SK-N-SH treated with all-trans-retinoic acid at 6 μM for 48 hours (cell line): ENCODE measurements around the gene CDH8.

Experiments
- ATAC-seq: fragments of 200-7000 bp; cut with Tn5 transposase; 3 replicates; pipeline ENCODE4 v1.9.1; 2020; ENCODE audit warnings: mild to moderate bottlenecking, moderate library complexity
- ARNTL ChIP-seq: fragments of 450-650 bp; formaldehyde crosslinking; IDR thresholded peaks from 2 replicates; pipeline ENCODE4 v1.5.0; 2020; ENCODE audit warnings: low read depth, mild to moderate bottlenecking, moderate library complexity, borderline replicate concordance
- BACH2 ChIP-seq: fragments of 250-450 bp; sonication (Bioruptor Pico); IDR thresholded peaks from 2 replicates; pipeline ENCODE4 v1.9.0; 2021; ENCODE audit warnings: mild to moderate bottlenecking, borderline replicate concordance
- CSDC2 ChIP-seq: fragments of 250-450 bp; sonication (Bioruptor Pico); IDR thresholded peaks from 2 replicates; pipeline ENCODE4 v1.5.0; 2020; ENCODE audit warnings: mild to moderate bottlenecking, moderate library complexity
- ESRRG ChIP-seq: fragments of 250-450 bp; sonication (Bioruptor Pico); IDR thresholded peaks from 2 replicates; pipeline ENCODE4 v1.6.1; 2021; ENCODE audit warnings: mild to moderate bottlenecking
- GLIS3 ChIP-seq: fragments of 250-450 bp; sonication (Bioruptor Pico); IDR thresholded peaks from 2 replicates; pipeline ENCODE4 v1.5.0; 2020; ENCODE audit warnings: mild to moderate bottlenecking, moderate library complexity
- ISL1 ChIP-seq: fragments of 250-450 bp; sonication (Bioruptor Pico); IDR thresholded peaks from 2 replicates; pipeline ENCODE4 v2.1.2; 2022; ENCODE audit warnings: mild to moderate bottlenecking, moderate library complexity
- OSR1 ChIP-seq: fragments of 250-450 bp; sonication (Bioruptor Pico); IDR thresholded peaks from 2 replicates; pipeline ENCODE4 v1.8.0; 2022; ENCODE audit warnings: moderate library complexity, mild to moderate bottlenecking, inconsistent platforms
- PPARA ChIP-seq: fragments of 250-450 bp; sonication (Bioruptor Pico); IDR thresholded peaks from 2 replicates; pipeline ENCODE4 v1.5.0; 2020; ENCODE audit warnings: mild to moderate bottlenecking, borderline replicate concordance
- RARB ChIP-seq: fragments of 250-450 bp; sonication (Bioruptor Pico); IDR thresholded peaks from 2 replicates; pipeline ENCODE4 v1.8.0; 2021; ENCODE audit warnings: mild to moderate bottlenecking, moderate library complexity
- SNAI2 ChIP-seq: fragments of 250-450 bp; sonication (Bioruptor Pico); IDR thresholded peaks from 2 replicates; pipeline ENCODE4 v1.5.0; 2020; ENCODE audit warnings: mild to moderate bottlenecking, moderate library complexity
- TCF4 ChIP-seq: fragments of 250-450 bp; sonication (Bioruptor Pico); IDR thresholded peaks from 2 replicates; pipeline ENCODE4 v1.8.0; 2021; ENCODE audit warnings: mild to moderate bottlenecking, moderate library complexity, borderline replicate concordance
- TOX ChIP-seq: fragments of 250-450 bp; sonication (Bioruptor Pico); IDR thresholded peaks from 2 replicates; pipeline ENCODE4 v1.8.0; 2021; ENCODE audit warnings: mild to moderate bottlenecking, moderate library complexity, borderline replicate concordance
- ZC3H10 ChIP-seq: fragments of 250-450 bp; sonication (Bioruptor Pico); IDR thresholded peaks from 2 replicates; pipeline ENCODE4 v1.5.1; 2021; ENCODE audit warnings: mild to moderate bottlenecking, moderate library complexity
- ZFP3 ChIP-seq: fragments of 250-450 bp; sonication (Bioruptor Pico); IDR thresholded peaks from 2 replicates; pipeline ENCODE4 v1.5.0; 2020; ENCODE audit warnings: mild to moderate bottlenecking, moderate library complexity
- ZNF565 ChIP-seq: fragments of 450-650 bp; formaldehyde crosslinking; conservative IDR thresholded peaks from 2 replicates; pipeline ENCODE4 v1.5.0; 2020; ENCODE audit warnings: low read depth, mild to moderate bottlenecking, moderate library complexity
- ZNF8 ChIP-seq: fragments of 450-650 bp; formaldehyde crosslinking; IDR thresholded peaks from 2 replicates; pipeline ENCODE4 v1.5.0; 2020; ENCODE audit warnings: mild to moderate bottlenecking, moderate library complexity
- TF ChIP-seq, protein P1 (sequence below): fragments of 250-450 bp; sonication (Bioruptor Pico); IDR thresholded peaks from 2 replicates; pipeline ENCODE4 v1.5.0; 2020; ENCODE audit warnings: mild to moderate bottlenecking, moderate library complexity
- TF ChIP-seq, protein P2 (sequence below): fragments of 250-450 bp; sonication (Bioruptor Pico); IDR thresholded peaks from 2 replicates; pipeline ENCODE4 v1.5.1; 2020; ENCODE audit warnings: low read depth, mild to moderate bottlenecking, moderate library complexity
- TF ChIP-seq, protein P3 (sequence below): fragments of 250-450 bp; sonication (Bioruptor Pico); IDR thresholded peaks from 2 replicates; pipeline ENCODE4 v1.5.1; 2021; ENCODE audit warnings: mild to moderate bottlenecking, moderate library complexity
- TF ChIP-seq, protein P4 (sequence below): fragments of 250-450 bp; sonication (Bioruptor Pico); IDR thresholded peaks from 2 replicates; pipeline ENCODE4 v1.8.0; 2020; ENCODE audit warnings: mild to moderate bottlenecking, moderate library complexity, borderline replicate concordance
- TF ChIP-seq, protein P5 (sequence below): fragments of 250-450 bp; sonication (Bioruptor Pico); IDR thresholded peaks from 2 replicates; pipeline ENCODE4 v1.8.0; 2021; ENCODE audit warnings: low read depth, mild to moderate bottlenecking, moderate library complexity, borderline replicate concordance

The CDH8 gene

DNA sequence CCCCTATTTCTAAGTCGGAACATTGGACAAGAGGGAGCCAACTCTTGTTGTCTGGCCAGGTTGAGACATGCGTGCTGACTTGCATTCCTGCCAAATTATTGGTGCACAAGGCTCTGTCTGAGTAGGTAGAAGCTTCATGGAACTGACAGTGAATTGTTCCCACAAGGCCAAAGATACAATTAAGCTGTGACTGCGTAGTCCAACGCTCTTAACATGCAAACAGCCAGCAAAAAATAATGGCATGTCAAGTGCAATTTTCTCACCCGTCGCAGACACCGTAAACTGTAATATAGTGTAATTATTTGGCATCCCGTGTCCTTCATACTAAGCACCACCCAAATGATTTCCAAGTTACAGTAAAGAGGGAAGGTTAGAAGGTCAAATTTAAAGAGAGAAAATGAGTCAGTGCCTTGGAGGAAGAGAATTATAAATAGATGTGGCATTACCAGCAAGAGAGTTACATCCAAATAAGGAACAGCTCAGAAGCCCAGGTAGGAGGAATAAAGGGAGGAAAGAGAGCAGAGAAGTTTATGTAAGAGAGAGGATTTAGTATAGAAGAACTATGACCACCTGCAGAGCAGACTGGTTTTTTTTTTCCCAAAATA is 21.8 kb downstream of the CDH8 start:
- TF ChIP-seq ZFP3 (CRISPR knock-in tag) (no peak), GLIS3 (CRISPR knock-in tag) (no peak), TCF4 (no peak), ZNF8 (no peak), TOX (no peak), ISL1 (CRISPR knock-in tag) (no peak), ARNTL (CRISPR knock-in tag) (no peak)
- TF ChIP-seq, protein P1, sequence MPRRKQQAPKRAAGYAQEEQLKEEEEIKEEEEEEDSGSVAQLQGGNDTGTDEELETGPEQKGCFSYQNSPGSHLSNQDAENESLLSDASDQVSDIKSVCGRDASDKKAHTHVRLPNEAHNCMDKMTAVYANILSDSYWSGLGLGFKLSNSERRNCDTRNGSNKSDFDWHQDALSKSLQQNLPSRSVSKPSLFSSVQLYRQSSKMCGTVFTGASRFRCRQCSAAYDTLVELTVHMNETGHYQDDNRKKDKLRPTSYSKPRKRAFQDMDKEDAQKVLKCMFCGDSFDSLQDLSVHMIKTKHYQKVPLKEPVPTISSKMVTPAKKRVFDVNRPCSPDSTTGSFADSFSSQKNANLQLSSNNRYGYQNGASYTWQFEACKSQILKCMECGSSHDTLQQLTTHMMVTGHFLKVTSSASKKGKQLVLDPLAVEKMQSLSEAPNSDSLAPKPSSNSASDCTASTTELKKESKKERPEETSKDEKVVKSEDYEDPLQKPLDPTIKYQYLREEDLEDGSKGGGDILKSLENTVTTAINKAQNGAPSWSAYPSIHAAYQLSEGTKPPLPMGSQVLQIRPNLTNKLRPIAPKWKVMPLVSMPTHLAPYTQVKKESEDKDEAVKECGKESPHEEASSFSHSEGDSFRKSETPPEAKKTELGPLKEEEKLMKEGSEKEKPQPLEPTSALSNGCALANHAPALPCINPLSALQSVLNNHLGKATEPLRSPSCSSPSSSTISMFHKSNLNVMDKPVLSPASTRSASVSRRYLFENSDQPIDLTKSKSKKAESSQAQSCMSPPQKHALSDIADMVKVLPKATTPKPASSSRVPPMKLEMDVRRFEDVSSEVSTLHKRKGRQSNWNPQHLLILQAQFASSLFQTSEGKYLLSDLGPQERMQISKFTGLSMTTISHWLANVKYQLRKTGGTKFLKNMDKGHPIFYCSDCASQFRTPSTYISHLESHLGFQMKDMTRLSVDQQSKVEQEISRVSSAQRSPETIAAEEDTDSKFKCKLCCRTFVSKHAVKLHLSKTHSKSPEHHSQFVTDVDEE (CRISPR knock-in tag) = no peak
- TF ChIP-seq, protein P2, sequence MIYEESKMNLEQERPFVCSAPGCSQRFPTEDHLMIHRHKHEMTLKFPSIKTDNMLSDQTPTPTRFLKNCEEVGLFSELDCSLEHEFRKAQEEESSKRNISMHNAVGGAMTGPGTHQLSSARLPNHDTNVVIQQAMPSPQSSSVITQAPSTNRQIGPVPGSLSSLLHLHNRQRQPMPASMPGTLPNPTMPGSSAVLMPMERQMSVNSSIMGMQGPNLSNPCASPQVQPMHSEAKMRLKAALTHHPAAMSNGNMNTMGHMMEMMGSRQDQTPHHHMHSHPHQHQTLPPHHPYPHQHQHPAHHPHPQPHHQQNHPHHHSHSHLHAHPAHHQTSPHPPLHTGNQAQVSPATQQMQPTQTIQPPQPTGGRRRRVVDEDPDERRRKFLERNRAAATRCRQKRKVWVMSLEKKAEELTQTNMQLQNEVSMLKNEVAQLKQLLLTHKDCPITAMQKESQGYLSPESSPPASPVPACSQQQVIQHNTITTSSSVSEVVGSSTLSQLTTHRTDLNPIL = no peak
- TF ChIP-seq, protein P3, sequence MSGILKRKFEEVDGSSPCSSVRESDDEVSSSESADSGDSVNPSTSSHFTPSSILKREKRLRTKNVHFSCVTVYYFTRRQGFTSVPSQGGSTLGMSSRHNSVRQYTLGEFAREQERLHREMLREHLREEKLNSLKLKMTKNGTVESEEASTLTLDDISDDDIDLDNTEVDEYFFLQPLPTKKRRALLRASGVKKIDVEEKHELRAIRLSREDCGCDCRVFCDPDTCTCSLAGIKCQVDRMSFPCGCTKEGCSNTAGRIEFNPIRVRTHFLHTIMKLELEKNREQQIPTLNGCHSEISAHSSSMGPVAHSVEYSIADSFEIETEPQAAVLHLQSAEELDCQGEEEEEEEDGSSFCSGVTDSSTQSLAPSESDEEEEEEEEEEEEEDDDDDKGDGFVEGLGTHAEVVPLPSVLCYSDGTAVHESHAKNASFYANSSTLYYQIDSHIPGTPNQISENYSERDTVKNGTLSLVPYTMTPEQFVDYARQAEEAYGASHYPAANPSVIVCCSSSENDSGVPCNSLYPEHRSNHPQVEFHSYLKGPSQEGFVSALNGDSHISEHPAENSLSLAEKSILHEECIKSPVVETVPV (CRISPR knock-in tag) = no peak
- ATAC-seq = no peak

DNA sequence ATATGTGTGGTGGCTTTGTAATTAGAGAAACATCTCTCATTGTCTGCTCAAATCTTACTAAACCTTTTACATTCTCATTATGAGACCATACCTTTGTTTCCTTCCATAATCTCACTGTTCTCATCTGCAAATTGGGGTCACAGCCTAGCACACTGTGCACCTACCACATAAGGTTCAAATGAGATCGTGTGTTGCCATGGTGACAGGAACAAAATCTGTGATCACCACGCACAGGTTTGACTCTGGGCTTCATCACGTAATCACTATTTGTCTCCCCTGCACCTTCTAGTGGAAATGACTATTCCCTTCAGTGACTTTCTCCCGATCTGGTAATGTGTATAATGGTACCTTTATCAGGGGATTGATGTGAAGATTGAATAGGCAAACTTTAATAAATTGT is 26.1 kb downstream of the CDH8 start:
- no peak for ATAC-seq
- no peak for TF ChIP-seq TCF4
- TF ChIP-seq OSR1 = no peak
- TF ChIP-seq ESRRG (CRISPR knock-in tag) = no peak
- no peak for TF ChIP-seq BACH2 (CRISPR knock-in tag)
- TF ChIP-seq ARNTL (CRISPR knock-in tag) = no peak
- no peak for TF ChIP-seq ZNF565 (CRISPR knock-in tag)
- TF ChIP-seq, protein P4, sequence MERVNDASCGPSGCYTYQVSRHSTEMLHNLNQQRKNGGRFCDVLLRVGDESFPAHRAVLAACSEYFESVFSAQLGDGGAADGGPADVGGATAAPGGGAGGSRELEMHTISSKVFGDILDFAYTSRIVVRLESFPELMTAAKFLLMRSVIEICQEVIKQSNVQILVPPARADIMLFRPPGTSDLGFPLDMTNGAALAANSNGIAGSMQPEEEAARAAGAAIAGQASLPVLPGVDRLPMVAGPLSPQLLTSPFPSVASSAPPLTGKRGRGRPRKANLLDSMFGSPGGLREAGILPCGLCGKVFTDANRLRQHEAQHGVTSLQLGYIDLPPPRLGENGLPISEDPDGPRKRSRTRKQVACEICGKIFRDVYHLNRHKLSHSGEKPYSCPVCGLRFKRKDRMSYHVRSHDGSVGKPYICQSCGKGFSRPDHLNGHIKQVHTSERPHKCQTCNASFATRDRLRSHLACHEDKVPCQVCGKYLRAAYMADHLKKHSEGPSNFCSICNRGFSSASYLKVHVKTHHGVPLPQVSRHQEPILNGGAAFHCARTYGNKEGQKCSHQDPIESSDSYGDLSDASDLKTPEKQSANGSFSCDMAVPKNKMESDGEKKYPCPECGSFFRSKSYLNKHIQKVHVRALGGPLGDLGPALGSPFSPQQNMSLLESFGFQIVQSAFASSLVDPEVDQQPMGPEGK (CRISPR knock-in tag) = no peak
- TF ChIP-seq ISL1 (CRISPR knock-in tag) = no peak
- TF ChIP-seq, protein P1 (CRISPR knock-in tag) = no peak

DNA sequence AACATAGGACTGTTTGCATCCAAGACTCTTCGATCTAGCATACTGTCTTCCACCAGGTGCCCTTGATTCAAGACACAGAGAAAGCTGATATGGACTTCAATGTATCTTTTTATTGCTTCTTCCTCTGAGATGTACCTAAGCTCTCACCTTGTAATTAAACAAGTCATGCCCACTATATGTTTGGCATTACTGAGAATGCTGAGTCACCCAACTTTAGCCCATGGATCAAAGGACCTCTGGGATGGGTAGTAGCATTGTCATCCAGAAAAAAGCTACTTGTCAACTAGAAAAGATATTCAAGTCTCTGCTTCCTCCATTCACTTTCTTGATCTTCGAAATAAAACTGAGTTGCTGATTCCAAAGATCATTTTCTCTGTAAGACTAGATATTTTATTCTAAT is 37.8 kb downstream of the CDH8 start:
- ATAC-seq = no peak
- TF ChIP-seq ZFP3 (CRISPR knock-in tag) (no peak), GLIS3 (CRISPR knock-in tag) (no peak), ZNF8 (no peak), SNAI2 (CRISPR knock-in tag) (no peak), ARNTL (CRISPR knock-in tag) (no peak), CSDC2 (no peak), RARB (CRISPR knock-in tag) (no peak), ESRRG (CRISPR knock-in tag) (no peak), PPARA (CRISPR knock-in tag) (no peak), TOX (no peak), BACH2 (CRISPR knock-in tag) (no peak), ZC3H10 (CRISPR knock-in tag) (no peak), TCF4 (no peak)
- TF ChIP-seq, protein P5, sequence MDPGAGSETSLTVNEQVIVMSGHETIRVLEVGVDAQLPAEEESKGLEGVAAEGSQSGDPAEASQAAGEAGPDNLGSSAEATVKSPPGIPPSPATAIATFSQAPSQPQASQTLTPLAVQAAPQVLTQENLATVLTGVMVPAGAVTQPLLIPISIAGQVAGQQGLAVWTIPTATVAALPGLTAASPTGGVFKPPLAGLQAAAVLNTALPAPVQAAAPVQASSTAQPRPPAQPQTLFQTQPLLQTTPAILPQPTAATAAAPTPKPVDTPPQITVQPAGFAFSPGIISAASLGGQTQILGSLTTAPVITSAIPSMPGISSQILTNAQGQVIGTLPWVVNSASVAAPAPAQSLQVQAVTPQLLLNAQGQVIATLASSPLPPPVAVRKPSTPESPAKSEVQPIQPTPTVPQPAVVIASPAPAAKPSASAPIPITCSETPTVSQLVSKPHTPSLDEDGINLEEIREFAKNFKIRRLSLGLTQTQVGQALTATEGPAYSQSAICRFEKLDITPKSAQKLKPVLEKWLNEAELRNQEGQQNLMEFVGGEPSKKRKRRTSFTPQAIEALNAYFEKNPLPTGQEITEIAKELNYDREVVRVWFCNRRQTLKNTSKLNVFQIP (CRISPR knock-in tag) = no peak
- TF ChIP-seq, protein P1 (CRISPR knock-in tag) = no peak
